HUDEP-2 (cell line): ENCODE results near the gene CHST11.
A peak's percentile ranks its signal among the peaks of the same experiment; 100 is the strongest.

Experiments used
- DNase-seq, 76 experiments: peaks; one replicate each; lab custom pipeline; 2025; ENCODE audit not compliant: unreplicated experiment in 76 of 76; lab: John Stamatoyannopoulos, UW

Gene CHST11

GRCh38 chr12:104427547-104427938, 29.2 kb upstream of the CHST11 start:
- no peak for DNase-seq

GRCh38 chr12:104433061-104433460, 23.7 kb upstream of the CHST11 start:
- DNase-seq: no peak

DNA sequence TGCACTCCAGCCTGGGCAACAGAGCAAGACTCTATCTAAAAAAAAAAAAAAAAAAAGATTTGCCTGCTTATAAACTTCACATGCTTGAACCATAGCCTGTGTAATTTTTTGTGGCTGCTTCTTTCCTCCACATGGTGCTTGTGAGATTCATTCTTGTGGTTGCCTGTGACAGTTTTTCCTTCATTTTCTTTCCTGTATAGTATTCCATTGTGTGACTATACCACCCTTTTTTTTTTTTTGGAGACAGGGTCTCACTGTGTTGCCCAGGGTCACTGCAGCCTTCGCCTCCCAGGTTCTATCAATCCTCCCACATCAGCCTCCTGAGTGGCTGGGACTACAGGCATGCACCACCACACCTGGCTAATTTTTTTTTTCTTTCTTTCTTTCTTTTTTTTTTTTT, 22.6 kb upstream of the CHST11 start:
- DNase-seq: no peak

GRCh38 chr12:104435175-104435574, 21.6 kb upstream of the CHST11 start:
- no peak for DNase-seq

GRCh38 chr12:104435765-104436164, 21.0 kb upstream of the CHST11 start:
- no peak for DNase-seq

- DNase-seq: no peak
These were observed 20.0 kb upstream of the CHST11 start for GRCh38 chr12:104436790-104437189.

- DNase-seq: no peak
These were observed 18.6 kb upstream of the CHST11 start for GRCh38 chr12:104438134-104438533.

- DNase-seq: no peak
These were observed 17.6 kb upstream of the CHST11 start for GRCh38 chr12:104439137-104439536.

GRCh38 chr12:104443008-104443407, 13.7 kb upstream of the CHST11 start:
- no peak for DNase-seq

GRCh38 chr12:104446646-104447421, 9.9 kb upstream of the CHST11 start:
- no peak for DNase-seq

GRCh38 chr12:104448031-104448430, 8.7 kb upstream of the CHST11 start:
- DNase-seq: no peak

- DNase-seq: no peak
These were observed 8.3 kb upstream of the CHST11 start for GRCh38 chr12:104448451-104448850.

DNA sequence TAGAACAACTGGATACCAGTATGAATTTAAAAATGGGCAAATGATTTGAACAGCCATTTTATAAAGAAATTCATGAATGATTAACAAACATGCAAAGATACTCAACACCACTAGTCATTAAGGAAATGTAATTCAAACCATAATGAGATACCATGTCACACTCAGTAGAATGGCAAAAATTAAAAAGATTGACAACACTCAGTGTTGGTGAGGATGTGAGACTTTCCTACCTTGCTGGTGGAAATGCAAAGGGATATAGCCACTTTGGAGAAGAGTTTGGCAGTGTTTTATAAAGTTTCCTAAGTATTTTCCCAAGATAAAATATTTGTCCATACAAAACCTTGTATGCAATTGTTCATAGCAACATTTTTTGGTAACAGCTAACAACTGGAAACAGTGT, 6.0 kb upstream of the CHST11 start:
- no peak for DNase-seq

DNA sequence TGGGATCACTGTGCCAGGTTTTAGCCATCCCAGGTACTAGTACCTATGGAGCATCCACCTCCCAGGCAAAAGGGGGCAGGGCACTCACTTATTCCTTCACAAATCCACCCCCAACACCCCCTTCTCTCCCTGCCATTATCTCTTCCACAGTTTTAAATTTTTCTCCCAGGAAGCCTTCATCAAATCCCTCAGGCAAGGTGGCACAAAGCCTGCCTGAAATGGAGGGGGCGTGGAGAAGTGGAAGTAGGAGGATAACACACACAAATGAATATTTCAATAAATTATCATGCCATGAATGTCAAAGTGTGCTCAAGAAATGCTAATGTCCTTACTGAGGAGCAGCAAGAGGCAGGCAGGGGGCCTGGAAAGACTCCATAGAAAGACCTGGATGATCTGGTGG, 4.7 kb upstream of the CHST11 start:
- DNase-seq: no peak

GRCh38 chr12:104453133-104453532, 3.6 kb upstream of the CHST11 start:
- DNase-seq: no peak

GRCh38 chr12:104454997-104455396, 1.8 kb upstream of the CHST11 start:
- no peak for DNase-seq

GRCh38 chr12:104455578-104456416, 951 bp upstream of the CHST11 start:
- DNase-seq: no peak

DNA sequence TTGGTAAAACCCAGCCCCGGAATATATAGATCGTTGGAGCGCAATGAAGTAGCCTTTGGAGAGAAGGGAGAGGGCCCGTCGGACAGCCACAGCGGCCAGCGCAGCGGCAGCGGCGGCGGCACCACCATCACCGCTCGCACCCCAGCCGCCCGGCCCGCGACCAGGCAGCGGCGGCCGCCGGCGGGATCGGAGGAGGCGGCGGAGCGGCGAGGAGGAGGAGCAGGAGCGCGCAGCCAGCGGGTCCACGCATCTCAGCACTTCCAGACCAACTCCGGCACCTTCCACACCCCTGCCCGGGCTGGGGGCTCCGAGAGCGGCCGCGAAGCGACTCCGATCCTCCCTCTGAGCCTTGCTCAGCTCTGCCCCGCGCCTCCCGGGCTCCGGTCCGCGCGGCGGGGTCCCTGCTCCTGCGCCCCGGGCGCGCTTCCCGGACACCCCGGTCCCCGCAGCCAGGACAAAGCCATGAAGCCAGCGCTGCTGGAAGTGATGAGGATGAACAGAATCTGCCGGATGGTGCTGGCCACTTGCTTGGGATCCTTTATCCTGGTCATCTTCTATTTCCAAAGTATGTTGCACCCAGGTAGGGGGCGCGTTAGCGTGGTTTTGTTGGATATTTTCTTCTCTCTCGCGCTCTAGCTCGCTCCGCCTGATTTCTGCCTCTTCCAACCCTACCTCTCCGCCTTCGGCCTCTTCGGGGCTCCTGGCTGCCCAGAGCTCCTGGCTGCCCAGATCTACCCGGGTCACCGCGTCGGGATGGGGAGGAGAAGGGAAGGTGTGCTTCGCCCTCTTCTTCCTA, 400 bp downstream of the CHST11 start:
- DNase-seq: peak in 56 of 76 experiments; percentile 14 to 80 (median 40)

DNA sequence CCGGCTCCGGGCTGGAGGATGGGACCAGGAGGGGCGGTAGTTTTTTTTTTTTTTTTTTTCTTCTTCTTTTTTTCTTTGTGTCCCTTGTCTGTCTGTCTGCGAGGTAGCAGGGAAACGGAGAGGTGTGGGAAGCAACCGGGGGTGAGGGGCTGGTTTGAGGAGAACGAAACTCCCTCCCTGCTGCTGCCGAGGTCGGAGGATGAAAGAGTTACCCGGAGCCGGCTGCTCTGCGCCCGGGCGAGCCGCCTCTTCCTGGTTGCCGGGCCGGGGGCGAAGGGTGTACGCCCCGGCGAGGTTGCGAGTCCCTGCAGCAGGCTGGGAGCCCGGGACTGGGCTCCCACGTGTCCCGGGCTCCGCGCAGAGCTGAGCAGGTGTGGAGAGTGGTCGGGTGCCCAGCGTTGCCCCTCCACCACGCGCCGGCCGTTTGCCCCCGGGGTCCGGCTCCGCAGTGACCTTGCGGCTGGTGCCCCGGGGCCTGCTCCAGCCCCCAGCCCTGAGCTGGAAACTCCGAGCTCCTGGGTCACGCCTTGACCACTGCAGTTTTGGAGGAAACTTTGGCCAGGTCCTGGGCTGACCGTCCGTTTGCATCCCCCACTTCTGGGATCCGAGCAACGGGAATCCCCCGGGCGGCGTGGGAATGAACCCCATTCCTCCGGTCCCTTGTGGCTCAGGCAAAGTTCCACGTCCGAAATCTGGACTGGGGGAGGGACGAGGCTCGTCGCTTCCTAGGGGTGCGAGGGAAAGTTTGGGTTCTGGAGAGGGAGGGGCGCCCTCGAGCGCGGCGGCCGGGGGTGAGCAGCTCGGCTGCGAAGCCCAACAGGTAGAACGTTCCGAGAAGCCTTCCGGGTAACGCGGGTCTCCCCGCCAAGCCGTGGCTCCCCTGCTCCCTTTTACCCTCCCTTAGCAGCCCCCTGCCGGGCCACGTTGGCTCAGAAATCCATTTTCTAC, 1.3 kb downstream of the CHST11 start:
- peak in 10 of 76 experiments; percentile 20 to 39 (median 31) for DNase-seq
